HG02763 (cell line): ENCODE measurements around the gene LAMB1.
"Not testable (repeated sequence)": the region's sequence is repeated elsewhere in the genome, so short reads cannot be mapped to it uniquely, and the experiment has no call there.

Experiments
- ATAC-seq: cut with Tn5 transposase; IDR thresholded peaks from one replicate; pipeline ENCODE4 v1.9.1; 2021; ENCODE audit warnings: mild to moderate bottlenecking, moderate library complexity; ENCODE audit not compliant: unreplicated experiment

Gene LAMB1

GRCh38 chr7:107973861-107974260 is 29.1 kb downstream of the LAMB1 start:
- ATAC-seq, result no peak

- ATAC-seq, result no peak
Measured at GRCh38 chr7:107972941-107973376, 30.0 kb downstream of the LAMB1 start.

- no peak for ATAC-seq
Measured at GRCh38 chr7:107972075-107972482, 30.9 kb downstream of the LAMB1 start.

- ATAC-seq, result no peak
Measured at GRCh38 chr7:107971613-107972012, 31.3 kb downstream of the LAMB1 start.

- no peak for ATAC-seq
Measured at GRCh38 chr7:107971100-107971499, 31.9 kb downstream of the LAMB1 start.

GRCh38 chr7:107969856-107970255 is 33.1 kb downstream of the LAMB1 start:
- ATAC-seq, result no peak

- ATAC-seq, result no peak
Measured at GRCh38 chr7:107968449-107968848, 34.5 kb downstream of the LAMB1 start.

- no peak for ATAC-seq
Measured at GRCh38 chr7:107967420-107967819, 35.5 kb downstream of the LAMB1 start.

GRCh38 chr7:107966711-107967110 is 36.2 kb downstream of the LAMB1 start:
- ATAC-seq, result no peak

GRCh38 chr7:107964510-107964909 is 38.5 kb downstream of the LAMB1 start:
- no peak for ATAC-seq

- no peak for ATAC-seq
Measured at GRCh38 chr7:107962817-107963216, 40.1 kb downstream of the LAMB1 start.

GRCh38 chr7:107961405-107961804 is 41.6 kb downstream of the LAMB1 start:
- no peak for ATAC-seq

- no peak for ATAC-seq
Measured at GRCh38 chr7:107960272-107960671, 42.7 kb downstream of the LAMB1 start.

GRCh38 chr7:107959527-107959898 is 43.4 kb downstream of the LAMB1 start:
- ATAC-seq, result no peak

- no peak for ATAC-seq
Measured at GRCh38 chr7:107958764-107959526, 44.0 kb downstream of the LAMB1 start.

GRCh38 chr7:107957436-107957835 is 45.5 kb downstream of the LAMB1 start:
- ATAC-seq, result no peak

- not testable (repeated sequence) for ATAC-seq
Measured at GRCh38 chr7:107956950-107957349, 46.0 kb downstream of the LAMB1 start.

GRCh38 chr7:107955394-107955793 is 47.6 kb downstream of the LAMB1 start:
- ATAC-seq, result no peak

- ATAC-seq, result no peak
Measured at GRCh38 chr7:107953924-107954303, 49.0 kb downstream of the LAMB1 start.

GRCh38 chr7:107953265-107953923 is 49.6 kb downstream of the LAMB1 start:
- no peak for ATAC-seq

GRCh38 chr7:107951896-107952295 is 51.1 kb downstream of the LAMB1 start:
- ATAC-seq, result no peak

- no peak for ATAC-seq
Measured at GRCh38 chr7:107951172-107951787, 51.7 kb downstream of the LAMB1 start.
